Hepatocyte (in vitro differentiated cells): ENCODE measurements around the gene SOD2.

Experiments used
- CTCF ChIP-seq: fragments of 200-600 bp; sonication (generic); IDR thresholded peaks from 2 replicates; pipeline ENCODE4 v1.5.1; 2016; ENCODE audit warnings: antibody characterized with exemption, mild to moderate bottlenecking; ENCODE audit not compliant: poor library complexity
- EZH2phosphoT487 ChIP-seq: fragments of 200-600 bp; sonication (generic); IDR thresholded peaks from one replicate; pipeline ENCODE4 v1.6.1; 2018; ENCODE audit warnings: antibody characterized with exemption, mild to moderate bottlenecking, low read depth, moderate library complexity; ENCODE audit not compliant: unreplicated experiment, severe bottlenecking

GRCh38 chr6:159692303-159693127 is 526 bp downstream of the SOD2 start:
- TF ChIP-seq EZH2phosphoT487 (no peak), CTCF (no peak)
